ENCODE results near the gene GMFB. TPM values are rescaled to one million over a fixed set of nuclear protein-coding genes. Genes with fewer than 3 reads are reported as not detected.

The GMFB gene
- total RNA-seq, 5 donors from 2014 or later (not counting 1 experiment from before 2014, with no cell fraction given) = 26.2 to 33.0 (median 27.8) TPM

DNA sequence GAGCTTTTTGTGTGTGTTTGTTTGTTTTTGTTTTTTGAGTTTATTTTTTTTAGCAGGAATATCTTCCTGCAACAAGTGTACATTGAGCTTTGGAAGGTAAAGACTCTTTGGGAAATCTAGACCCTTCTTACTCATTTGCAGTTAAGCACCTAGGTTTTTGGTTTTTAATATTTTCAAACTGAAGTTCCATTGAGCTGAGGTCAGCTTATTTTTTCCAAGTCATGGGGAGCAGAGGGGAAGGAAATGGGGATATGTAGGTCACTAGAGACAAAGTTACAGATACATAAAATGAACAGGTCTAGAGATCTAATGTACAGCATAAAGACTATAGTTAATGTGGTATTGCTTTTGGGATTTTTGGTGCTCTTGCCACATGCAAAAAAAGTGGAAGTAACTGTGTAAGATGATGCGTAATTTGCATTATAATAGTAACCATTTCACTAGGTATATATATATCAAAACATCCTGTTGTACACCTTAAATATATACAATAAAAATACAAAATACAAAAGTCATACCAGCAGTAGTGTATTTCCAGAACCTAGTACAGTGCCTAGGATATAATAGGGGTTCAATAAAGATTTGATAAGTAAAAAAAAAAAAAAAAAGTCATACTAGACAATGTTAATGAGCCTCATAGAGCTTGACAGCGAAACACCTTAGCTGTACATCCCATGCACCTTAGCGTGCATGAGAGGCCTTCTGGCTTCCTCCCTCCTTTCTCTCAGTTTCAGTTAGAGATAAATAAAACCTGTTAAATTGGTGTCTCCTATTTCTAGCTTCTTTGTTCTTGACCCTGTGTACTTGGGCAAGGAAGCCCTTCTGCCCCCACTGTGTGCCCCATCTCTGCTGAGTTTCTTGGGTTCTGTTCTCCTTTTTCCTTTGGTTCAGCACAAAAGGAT lies 43.6 kb upstream of the GMFB start:
- no peak overlapping the region for H3K27ac ChIP-seq (ENCODE audit: low read length)
- Mint-ChIP-seq H3K27me3 (no peaks in the 10 kb centered on the region), H3K36me3 (peaks cover 42% of the 10 kb centered on the region), H3K27ac (no peak overlapping the region), H3K4me3 (no peak overlapping the region), H3K4me1 (peaks cover 0 to 2% (median 0%) of the 10 kb centered on the region in 3 donors), H3K9me3 (no peaks in the 10 kb centered on the region)
- ATAC-seq (replicated peaks in 1 of 4) = no peak
- H3K27me3 ChIP-seq (replicated peaks in 1 of 2; ENCODE audit: control insufficient read depth in 2 of 2, extremely low read depth in 1 of 2, insufficient read depth in 2 of 2, low read length in 1 of 2) = no peaks in the 10 kb centered on the region
- peaks cover 0 to 16% of the 10 kb centered on the region in 2 donors for H3K36me3 ChIP-seq (ENCODE audit: control insufficient read depth in 2 of 2, extremely low read depth in 1 of 2, insufficient read depth in 1 of 2, low read length in 1 of 2)
- no peak for DNase-seq
- ChIA-PET CTCF (interaction anchor here (0.5 to 0.8 kb wide), 2 partner anchors 12 to 31 kb away, joined by 4 read pairs; no protein-coding TSS in a partner anchor), POLR2A (interaction anchor here in 1 of 2 donors (0.6 kb wide), 1 partner anchor 18 kb away, joined by 5 read pairs; no protein-coding TSS in a partner anchor)
- H3K4me3 ChIP-seq (ENCODE audit: control insufficient read depth in 1 of 2, extremely low read depth in 1 of 2, low read length in 1 of 2) = no peak overlapping the region
- no peaks in the 10 kb centered on the region for H3K4me1 ChIP-seq (ENCODE audit: control insufficient read depth in 1 of 2, extremely low read depth in 1 of 2, insufficient read depth in 2 of 2, low read length in 2 of 2)
- no CpG with 5 or more reads among the region's 3 CpGs for WGBS (ENCODE audit: insufficient coverage)
- H3K9me3 ChIP-seq = no peaks in the 10 kb centered on the region

DNA sequence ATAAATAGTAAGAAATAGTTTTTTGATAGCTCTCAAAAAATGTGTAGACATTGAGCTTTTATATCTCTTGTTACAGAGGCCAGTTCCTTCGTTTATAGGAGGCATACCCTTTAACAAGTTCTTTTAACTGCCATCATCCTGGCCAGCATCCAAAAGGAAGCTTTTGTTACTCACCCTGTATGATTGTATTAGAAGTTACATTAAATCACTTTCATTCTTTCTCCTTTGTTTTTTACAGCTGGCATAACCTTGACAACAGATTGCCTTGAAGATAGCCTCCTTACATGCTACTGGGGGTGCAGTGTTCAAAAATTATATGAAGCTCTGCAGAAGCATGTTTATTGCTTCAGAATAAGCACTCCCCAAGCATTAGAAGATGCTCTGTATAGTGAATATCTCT lies 41.0 kb upstream of the GMFB start:
- Mint-ChIP-seq H3K9me3 (no peaks in the 10 kb centered on the region), H3K36me3 (peaks cover 37% of the 10 kb centered on the region), H3K4me3 (no peak overlapping the region), H3K4me1 (peaks cover 0 to 5% (median 0%) of the 10 kb centered on the region in 3 donors), H3K27me3 (no peaks in the 10 kb centered on the region), H3K27ac (no peak overlapping the region)
- Histone ChIP-seq H3K27me3 (replicated peaks in 1 of 2; ENCODE audit: control insufficient read depth in 2 of 2, extremely low read depth in 1 of 2, insufficient read depth in 2 of 2, low read length in 1 of 2) (no peaks in the 10 kb centered on the region), H3K4me1 (ENCODE audit: control insufficient read depth in 1 of 2, extremely low read depth in 1 of 2, insufficient read depth in 2 of 2, low read length in 2 of 2) (no peaks in the 10 kb centered on the region), H3K4me3 (ENCODE audit: control insufficient read depth in 1 of 2, extremely low read depth in 1 of 2, low read length in 1 of 2) (no peak overlapping the region), H3K27ac (ENCODE audit: low read length) (no peak overlapping the region), H3K9me3 (no peaks in the 10 kb centered on the region), H3K36me3 (ENCODE audit: control insufficient read depth in 2 of 2, extremely low read depth in 1 of 2, insufficient read depth in 1 of 2, low read length in 1 of 2) (peaks cover 4 to 24% of the 10 kb centered on the region in 2 donors)
- ChIA-PET CTCF (interaction anchor here in 1 of 2 donors (0.6 kb wide), 1 partner anchor 302 kb away, joined by 3 read pairs; no protein-coding TSS in a partner anchor), POLR2A (interaction anchor here in 1 of 2 donors (0.6 kb wide), 1 partner anchor 1964 kb away, joined by 3 read pairs; no protein-coding TSS in a partner anchor)
- no CpG with 5 or more reads among the region's 1 CpG for WGBS (ENCODE audit: insufficient coverage)
- no peak for DNase-seq
- no peak for ATAC-seq (replicated peaks in 1 of 4)

DNA sequence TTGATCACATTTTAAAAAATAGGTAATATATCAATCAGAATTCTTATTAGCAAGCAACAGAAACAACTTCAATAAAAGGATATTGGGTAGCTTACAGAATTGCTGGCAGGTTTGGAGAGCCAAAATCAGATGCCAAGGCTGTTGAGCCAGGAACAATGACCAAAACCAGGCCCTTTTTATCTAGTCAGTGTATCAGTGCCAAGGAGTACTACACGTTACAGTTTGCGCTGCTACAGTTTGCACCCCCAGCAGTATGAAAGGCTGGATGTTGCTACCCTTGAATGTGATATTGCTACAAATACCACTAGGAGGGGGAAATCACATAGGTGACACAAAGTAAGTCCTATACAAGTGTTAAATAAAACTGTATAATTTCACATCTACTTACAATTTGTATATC lies 40.2 kb upstream of the GMFB start:
- H3K9me3 Mint-ChIP-seq = no peaks in the 10 kb centered on the region
- Histone ChIP-seq H3K27ac (ENCODE audit: low read length) (no peak overlapping the region), H3K4me1 (ENCODE audit: control insufficient read depth in 1 of 2, extremely low read depth in 1 of 2, insufficient read depth in 2 of 2, low read length in 2 of 2) (no peaks in the 10 kb centered on the region), H3K9me3 (no peaks in the 10 kb centered on the region), H3K4me3 (ENCODE audit: control insufficient read depth in 1 of 2, extremely low read depth in 1 of 2, low read length in 1 of 2) (no peak overlapping the region), H3K36me3 (ENCODE audit: control insufficient read depth in 2 of 2, extremely low read depth in 1 of 2, insufficient read depth in 1 of 2, low read length in 1 of 2) (peaks cover 5 to 29% of the 10 kb centered on the region in 2 donors), H3K27me3 (replicated peaks in 1 of 2; ENCODE audit: control insufficient read depth in 2 of 2, extremely low read depth in 1 of 2, insufficient read depth in 2 of 2, low read length in 1 of 2) (no peaks in the 10 kb centered on the region)
- H3K27ac Mint-ChIP-seq = no peak overlapping the region
- no peaks in the 10 kb centered on the region for H3K27me3 Mint-ChIP-seq
- POLR2A ChIA-PET = no interaction called here
- ATAC-seq (replicated peaks in 1 of 4) (no peak), DNase-seq (no peak)
- no peak overlapping the region for H3K4me3 Mint-ChIP-seq
- peaks cover 0 to 5% (median 0%) of the 10 kb centered on the region in 3 donors for H3K4me1 Mint-ChIP-seq
- CTCF ChIA-PET = no interaction called here
- peaks cover 38% of the 10 kb centered on the region for H3K36me3 Mint-ChIP-seq
- WGBS (ENCODE audit: insufficient coverage) = no CpG with 5 or more reads among the region's 2 CpGs

DNA sequence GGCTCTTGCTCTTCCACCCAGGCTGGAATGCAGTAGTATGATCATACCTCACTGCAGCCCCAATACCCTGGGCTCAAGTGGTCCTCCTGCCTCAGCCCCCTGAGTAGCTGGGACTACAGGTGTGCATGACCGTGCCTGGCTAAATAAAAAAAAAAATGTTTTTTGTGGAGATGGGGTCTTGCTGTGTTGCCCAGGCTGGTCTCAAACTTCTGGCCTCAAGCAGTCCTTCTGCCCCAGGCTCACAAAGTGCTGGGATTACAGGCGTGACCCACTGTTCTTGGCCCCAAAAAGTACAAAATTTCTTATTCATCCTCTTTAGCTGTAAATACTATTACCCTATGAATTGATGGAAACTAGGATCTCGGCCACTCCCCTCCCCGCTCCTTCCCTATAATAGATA lies 35.6 kb upstream of the GMFB start:
- H3K4me1 Mint-ChIP-seq = peaks cover 6 to 15% (median 7%) of the 10 kb centered on the region in 3 donors
- CTCF ChIA-PET = no interaction called here
- Histone ChIP-seq H3K9me3 (no peaks in the 10 kb centered on the region), H3K4me3 (ENCODE audit: control insufficient read depth in 1 of 2, extremely low read depth in 1 of 2, low read length in 1 of 2) (no peak overlapping the region), H3K36me3 (ENCODE audit: control insufficient read depth in 2 of 2, extremely low read depth in 1 of 2, insufficient read depth in 1 of 2, low read length in 1 of 2) (peaks cover 5 to 37% of the 10 kb centered on the region in 2 donors), H3K27ac (ENCODE audit: low read length) (no peak overlapping the region), H3K27me3 (replicated peaks in 1 of 2; ENCODE audit: control insufficient read depth in 2 of 2, extremely low read depth in 1 of 2, insufficient read depth in 2 of 2, low read length in 1 of 2) (no peaks in the 10 kb centered on the region), H3K4me1 (ENCODE audit: control insufficient read depth in 1 of 2, extremely low read depth in 1 of 2, insufficient read depth in 2 of 2, low read length in 2 of 2) (no peaks in the 10 kb centered on the region)
- H3K27ac Mint-ChIP-seq = no peak overlapping the region
- ATAC-seq (replicated peaks in 1 of 4) = no peak
- H3K4me3 Mint-ChIP-seq = no peak overlapping the region
- peaks cover 43% of the 10 kb centered on the region for H3K36me3 Mint-ChIP-seq
- H3K9me3 Mint-ChIP-seq = no peaks in the 10 kb centered on the region
- POLR2A ChIA-PET = no interaction called here
- H3K27me3 Mint-ChIP-seq = no peaks in the 10 kb centered on the region
- DNase-seq = no peak
- WGBS (ENCODE audit: insufficient coverage) = no CpG with 5 or more reads among the region's 4 CpGs

DNA sequence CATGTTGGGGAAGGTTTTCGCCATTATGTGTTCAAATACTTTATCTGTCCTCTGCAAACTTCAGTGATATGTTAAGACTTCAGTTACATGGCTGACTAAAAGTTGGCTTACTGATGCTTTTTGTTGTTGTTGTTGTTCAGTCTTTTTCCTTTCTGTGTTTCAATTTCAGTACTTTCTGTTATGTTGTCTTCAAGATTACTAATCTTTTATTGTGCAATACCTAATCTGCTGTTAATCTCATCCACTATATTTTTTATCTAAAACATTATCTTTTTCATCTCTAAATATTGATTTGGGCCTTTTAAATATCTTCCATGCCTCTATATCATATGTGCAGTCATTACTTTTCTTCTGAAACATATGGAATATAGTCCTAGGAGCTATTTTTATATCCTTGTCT lies 27.9 kb upstream of the GMFB start:
- Histone ChIP-seq H3K36me3 (ENCODE audit: control insufficient read depth in 2 of 2, extremely low read depth in 1 of 2, insufficient read depth in 1 of 2, low read length in 1 of 2) (no peaks in the 10 kb centered on the region), H3K4me1 (ENCODE audit: control insufficient read depth in 1 of 2, extremely low read depth in 1 of 2, insufficient read depth in 2 of 2, low read length in 2 of 2) (peaks cover 0 to 7% of the 10 kb centered on the region in 2 experiments), H3K27ac (ENCODE audit: low read length) (no peak overlapping the region), H3K4me3 (ENCODE audit: control insufficient read depth in 1 of 2, extremely low read depth in 1 of 2, low read length in 1 of 2) (no peak overlapping the region), H3K9me3 (peaks cover 2% of the 10 kb centered on the region), H3K27me3 (replicated peaks in 1 of 2; ENCODE audit: control insufficient read depth in 2 of 2, extremely low read depth in 1 of 2, insufficient read depth in 2 of 2, low read length in 1 of 2) (no peaks in the 10 kb centered on the region)
- Mint-ChIP-seq H3K4me3 (no peak overlapping the region), H3K27me3 (no peaks in the 10 kb centered on the region), H3K36me3 (peaks cover 45% of the 10 kb centered on the region), H3K4me1 (peaks cover 49 to 60% (median 55%) of the 10 kb centered on the region in 3 donors), H3K9me3 (peaks cover 0 to 10% (median 7%) of the 10 kb centered on the region in 3 donors), H3K27ac (no peak overlapping the region)
- ChIA-PET POLR2A (interaction anchor here in 1 of 2 donors (0.5 to 0.6 kb wide), 2 partner anchors 12 to 32 kb away, joined by 3 to 10 read pairs; no protein-coding TSS in a partner anchor), CTCF (interaction anchor here in 1 of 2 donors (0.5 to 0.6 kb wide), 2 partner anchors 17 to 174 kb away, joined by 3 to 4 read pairs; no protein-coding TSS in a partner anchor)
- WGBS (ENCODE audit: insufficient coverage) = 100% methylated on average over 1 of the region's 1 CpG
- DNase-seq (no peak), ATAC-seq (replicated peaks in 1 of 4) (no peak)

DNA sequence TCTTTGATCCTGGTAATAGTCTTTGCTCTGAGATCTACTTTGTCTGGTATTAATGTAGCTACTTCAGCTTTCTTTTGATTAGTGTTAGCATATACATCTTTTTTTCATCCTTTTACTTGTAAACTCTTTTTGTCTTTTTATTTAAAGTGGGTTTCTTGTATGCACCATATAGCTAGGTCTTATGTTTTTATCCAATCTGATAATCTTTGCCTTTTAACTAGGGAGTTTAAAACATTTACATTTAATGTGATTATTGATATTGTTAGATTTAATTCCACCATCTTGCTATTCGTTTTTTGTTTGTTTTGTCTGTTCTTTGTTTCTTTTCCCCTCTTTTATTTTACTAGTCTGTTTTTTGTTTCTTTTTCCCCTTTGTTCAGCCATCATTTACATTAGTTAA lies 26.9 kb upstream of the GMFB start:
- CTCF ChIA-PET = no interaction called here
- H3K36me3 Mint-ChIP-seq = peaks cover 45% of the 10 kb centered on the region

More for the DNA sequence above, 26.9 kb upstream of the GMFB start:
- peaks cover 4 to 13% of the 10 kb centered on the region in 2 experiments for H3K4me1 ChIP-seq (ENCODE audit: control insufficient read depth in 1 of 2, extremely low read depth in 1 of 2, insufficient read depth in 2 of 2, low read length in 2 of 2)
- Mint-ChIP-seq H3K4me1 (peaks cover 59 to 67% (median 65%) of the 10 kb centered on the region in 3 donors), H3K9me3 (peaks cover 0 to 10% (median 7%) of the 10 kb centered on the region in 3 donors), H3K27ac (no peak overlapping the region), H3K27me3 (no peaks in the 10 kb centered on the region), H3K4me3 (no peak overlapping the region)
- H3K27ac ChIP-seq (ENCODE audit: low read length) = no peak overlapping the region
- WGBS (ENCODE audit: insufficient coverage) = no CpG with 5 or more reads among the region's 1 CpG
- peaks cover 2% of the 10 kb centered on the region for H3K9me3 ChIP-seq
- H3K36me3 ChIP-seq (ENCODE audit: control insufficient read depth in 2 of 2, extremely low read depth in 1 of 2, insufficient read depth in 1 of 2, low read length in 1 of 2) = no peaks in the 10 kb centered on the region
- POLR2A ChIA-PET = interaction anchor here in 1 of 2 donors (0.6 kb wide), 1 partner anchor 268 kb away, joined by 4 read pairs; no protein-coding TSS in a partner anchor
- DNase-seq (no peak), ATAC-seq (replicated peaks in 1 of 4) (no peak)
- no peak overlapping the region for H3K4me3 ChIP-seq (ENCODE audit: control insufficient read depth in 1 of 2, extremely low read depth in 1 of 2, low read length in 1 of 2)
- H3K27me3 ChIP-seq (replicated peaks in 1 of 2; ENCODE audit: control insufficient read depth in 2 of 2, extremely low read depth in 1 of 2, insufficient read depth in 2 of 2, low read length in 1 of 2) = no peaks in the 10 kb centered on the region
